SW480 (cell line): ENCODE measurements around the gene DTNB.

Source experiments
- DNase-seq: peaks from one replicate; pipeline ENCODE4 v3.0.0-alpha.2; 2016; ENCODE audit warnings: low spot score

Gene DTNB

GRCh38 chr2:25386971-25387875, 286.2 kb downstream of the DTNB start:
- DNase-seq, result no peak

GRCh38 chr2:25385910-25386309, 287.5 kb downstream of the DTNB start:
- no peak for DNase-seq

- DNase-seq, result no peak
Measured at GRCh38 chr2:25383806-25384205, 289.6 kb downstream of the DTNB start.

DNA sequence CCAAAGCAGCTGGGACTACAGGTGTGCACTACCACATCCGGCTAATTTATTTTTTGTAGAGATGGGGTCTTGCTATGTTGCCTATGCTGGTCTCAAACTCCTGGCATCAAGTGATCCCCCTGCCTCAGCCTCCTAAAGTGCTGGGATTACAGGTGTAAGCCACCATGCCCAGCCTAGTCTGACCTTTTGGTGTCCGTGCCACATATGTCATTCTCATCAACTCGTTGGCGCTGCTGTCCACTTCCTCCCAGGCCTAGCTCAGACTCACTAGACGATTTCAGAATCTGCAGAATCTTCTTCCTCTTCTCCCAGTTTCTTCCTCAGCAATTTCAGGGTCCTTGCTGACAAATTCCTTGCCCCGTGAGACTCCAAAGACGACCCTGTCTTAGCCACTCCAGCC, 291.9 kb downstream of the DTNB start:
- no peak for DNase-seq

DNA sequence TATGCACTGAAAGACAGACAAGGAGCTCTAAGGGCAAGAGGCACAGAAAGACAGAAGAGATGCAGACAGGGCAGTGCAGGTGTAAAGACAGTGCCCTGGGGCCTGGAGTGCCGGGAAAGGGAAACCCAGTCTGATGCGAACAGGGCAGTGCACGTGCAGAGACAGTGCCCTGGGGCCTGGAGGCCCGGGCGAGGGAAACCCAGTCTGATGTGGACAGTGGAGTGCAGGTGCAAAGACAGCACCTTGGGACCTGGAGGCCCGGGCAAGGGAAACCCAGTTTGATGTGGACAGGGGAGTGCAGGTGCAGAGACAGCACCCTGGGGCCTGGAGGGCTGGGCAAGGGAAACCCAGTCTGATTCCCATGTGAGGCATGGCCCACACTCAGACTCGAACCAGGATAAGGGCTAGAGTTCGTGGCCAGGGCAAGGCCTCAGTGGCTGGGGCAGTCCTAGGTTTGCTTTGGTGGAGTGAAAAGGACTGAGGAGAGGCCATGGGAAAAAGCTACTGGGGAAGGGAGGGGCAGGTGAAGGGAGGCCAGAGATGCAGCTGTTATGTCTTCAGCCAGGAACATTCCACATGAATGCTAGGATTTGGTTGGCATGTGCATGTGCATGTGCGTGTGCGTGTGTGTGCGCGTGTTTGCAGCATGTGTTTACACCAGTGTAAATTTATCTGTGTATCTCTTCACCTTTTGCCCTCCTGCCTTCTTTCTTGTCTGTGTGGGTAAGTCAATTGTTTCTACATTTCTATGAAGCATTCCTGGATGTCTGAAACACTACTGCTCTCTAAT, 292.6 kb downstream of the DTNB start:
- DNase-seq, result no peak

- DNase-seq, result no peak
Measured at GRCh38 chr2:25380023-25380422, 293.4 kb downstream of the DTNB start.

- DNase-seq, result no peak
Measured at GRCh38 chr2:25379535-25379934, 293.8 kb downstream of the DTNB start.

DNA sequence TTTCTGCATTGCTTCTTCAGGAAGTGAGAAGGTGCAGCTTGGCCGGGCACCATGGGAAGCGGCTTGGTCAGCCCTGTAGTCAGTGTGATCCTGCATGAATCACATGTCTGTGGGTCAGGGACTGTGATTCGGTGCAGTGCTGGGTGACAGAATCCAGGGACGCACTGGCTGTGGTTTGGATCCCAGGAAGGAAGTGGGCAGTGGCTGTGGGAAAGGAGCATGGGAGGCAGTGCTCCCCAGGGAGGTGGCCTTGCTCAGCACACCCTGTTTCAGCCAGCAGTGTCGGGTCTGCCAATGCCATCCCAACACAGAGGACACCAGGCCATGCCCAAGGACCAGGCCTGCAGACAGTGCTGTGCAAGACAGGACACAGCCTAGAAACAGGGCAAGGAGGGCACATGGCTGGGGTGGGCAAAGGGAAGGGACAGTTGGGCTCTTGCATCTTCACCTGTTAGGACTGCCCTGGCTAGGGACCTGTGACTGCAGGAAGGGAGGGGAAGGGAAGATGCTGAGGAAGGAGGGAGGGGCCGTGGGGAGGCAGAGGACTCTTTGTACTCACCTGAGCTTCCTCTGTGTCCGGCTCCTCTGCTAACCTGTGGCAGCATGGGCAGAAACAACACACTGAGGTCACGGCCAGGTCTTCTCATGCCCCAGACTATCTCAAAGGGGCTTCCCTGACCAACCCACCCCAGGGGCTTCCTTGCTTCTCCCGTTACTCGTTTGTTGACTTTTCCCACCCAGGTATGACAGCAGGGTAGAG, 294.5 kb downstream of the DTNB start:
- DNase-seq, result peak; percentile 69

DNA sequence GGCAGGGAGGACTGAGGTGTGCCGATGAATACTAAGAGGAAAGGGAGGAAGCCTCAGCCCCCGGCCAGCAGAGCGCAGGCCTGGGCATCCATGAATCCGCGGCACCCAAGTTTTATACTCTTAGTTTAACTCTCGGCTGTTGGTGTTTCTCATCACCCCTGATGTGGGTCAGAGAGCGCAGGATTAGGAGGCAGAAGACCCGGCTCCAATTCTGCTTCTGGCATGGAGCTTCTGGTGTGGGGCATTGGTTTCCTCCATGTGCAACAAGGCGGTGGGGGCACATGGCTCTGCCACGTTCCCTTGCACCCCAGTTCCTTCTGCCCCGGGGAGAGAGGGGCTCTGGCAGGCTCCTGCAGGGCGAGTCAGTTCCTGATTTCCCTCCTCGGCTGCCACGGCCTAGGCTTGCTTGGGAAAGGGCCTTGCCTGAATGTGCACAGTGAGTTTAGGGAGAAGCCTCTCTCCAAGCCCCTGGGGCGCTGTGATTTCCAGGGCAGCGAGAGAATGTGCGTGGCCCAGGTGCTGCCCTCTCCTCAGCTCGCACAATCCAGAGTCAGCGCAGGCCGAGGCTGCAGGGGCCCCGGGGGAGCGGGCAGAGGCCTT, 295.5 kb downstream of the DTNB start:
- no peak for DNase-seq

GRCh38 chr2:25376750-25377621, 296.4 kb downstream of the DTNB start:
- DNase-seq, result peak; percentile 88

DNA sequence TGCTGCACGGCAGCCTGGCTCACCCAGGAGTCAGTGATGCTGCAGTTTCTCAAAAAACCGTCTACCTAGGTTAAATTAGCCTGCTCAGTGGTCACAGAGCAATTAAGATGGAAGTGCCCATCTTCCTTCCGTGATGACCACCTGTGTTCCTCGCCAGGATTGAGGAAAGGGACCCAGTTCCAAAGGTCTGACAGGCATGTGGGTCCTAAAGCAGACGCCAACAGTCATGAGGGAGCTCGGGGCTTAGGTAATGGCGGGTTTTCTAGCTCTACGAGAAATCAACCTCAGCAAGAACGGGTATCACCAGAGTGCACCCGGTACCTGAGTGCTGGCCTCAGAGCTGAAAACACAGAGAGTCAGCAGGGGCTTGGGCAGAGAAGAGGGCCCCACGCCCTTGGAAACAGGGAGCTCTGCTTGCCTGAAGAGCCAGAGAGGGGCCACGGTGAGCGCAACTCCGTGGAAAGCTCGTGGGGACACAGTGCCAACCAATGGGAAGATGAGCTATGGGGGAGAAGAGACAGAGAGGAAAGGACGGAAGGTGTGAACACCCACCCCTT, 297.3 kb downstream of the DTNB start:
- DNase-seq, result no peak

- DNase-seq, result no peak
Measured at GRCh38 chr2:25375371-25375988, 297.9 kb downstream of the DTNB start.

DNA sequence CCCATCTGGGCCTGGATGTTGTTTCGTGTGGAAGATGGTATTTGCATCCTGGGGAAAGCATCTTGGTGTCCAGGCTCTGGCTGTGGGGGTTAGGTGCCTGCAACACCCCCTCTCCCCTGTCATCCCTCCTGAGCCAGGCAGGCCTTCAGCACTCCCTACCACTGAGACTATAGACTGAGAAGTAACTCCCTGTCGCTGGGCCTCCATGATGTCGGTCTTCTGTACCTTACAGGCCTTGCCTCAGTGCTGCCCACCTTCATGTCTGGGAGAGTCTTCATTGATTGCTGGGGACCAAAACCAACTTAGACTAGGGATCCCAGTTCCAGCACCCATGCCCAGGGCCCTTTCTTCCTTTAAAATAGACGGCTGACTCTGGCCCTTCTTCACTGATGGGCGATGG, 298.6 kb downstream of the DTNB start:
- no peak for DNase-seq

DNA sequence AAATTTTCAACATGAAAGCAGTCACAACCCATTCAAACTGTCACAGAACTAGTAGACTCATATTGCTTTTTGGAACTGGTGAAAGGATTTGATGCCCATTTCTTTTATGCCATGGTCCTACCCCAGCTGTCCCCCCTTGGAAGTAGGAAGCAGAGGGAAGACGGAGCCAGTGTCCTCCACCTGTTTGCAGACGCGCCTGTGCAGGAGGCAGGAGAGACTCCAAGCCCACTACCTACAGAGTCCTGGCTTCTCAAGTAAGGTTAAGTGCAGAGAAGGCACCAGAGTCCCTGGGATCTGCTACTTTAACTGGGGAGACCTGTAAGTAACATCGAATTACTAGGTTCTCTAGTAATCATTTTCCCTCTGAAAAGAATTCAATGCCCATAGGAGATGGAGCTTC, 299.0 kb downstream of the DTNB start:
- DNase-seq, result no peak

DNA sequence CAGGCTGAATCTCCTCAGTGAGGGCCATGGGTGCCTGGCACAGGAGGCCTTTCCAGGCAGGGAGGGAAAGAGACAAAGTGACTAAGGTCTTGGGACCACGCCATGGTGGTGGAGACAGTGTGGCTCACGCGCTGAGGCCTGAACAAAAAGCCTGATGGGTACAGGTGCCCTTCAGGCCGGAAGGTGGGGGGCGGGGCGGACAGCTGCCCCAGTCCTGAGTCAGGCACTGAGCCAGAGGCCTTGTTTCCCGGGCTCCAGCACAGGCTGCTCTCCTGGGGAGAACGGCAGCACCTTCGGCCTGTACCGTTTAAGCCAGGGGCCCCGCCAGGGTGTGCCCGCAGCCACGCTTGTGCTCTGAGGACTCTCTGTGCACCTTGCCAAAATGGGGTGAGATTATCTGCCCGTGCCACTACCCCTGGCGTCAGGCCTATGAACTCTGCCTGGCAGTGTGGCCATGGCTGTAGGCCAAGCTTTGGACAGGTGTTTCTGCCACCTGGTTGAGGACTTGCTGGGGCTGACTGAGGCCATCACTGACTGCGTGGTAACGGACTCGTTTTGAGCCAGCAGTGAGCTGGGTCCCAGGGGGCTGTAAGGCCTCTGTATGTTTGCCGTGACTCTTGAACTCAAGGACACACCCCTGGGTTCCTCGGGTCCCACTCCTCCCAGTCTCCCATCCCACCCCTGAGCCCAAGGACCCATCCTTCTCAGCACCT, 300.0 kb downstream of the DTNB start:
- DNase-seq, result peak; percentile 41

DNA sequence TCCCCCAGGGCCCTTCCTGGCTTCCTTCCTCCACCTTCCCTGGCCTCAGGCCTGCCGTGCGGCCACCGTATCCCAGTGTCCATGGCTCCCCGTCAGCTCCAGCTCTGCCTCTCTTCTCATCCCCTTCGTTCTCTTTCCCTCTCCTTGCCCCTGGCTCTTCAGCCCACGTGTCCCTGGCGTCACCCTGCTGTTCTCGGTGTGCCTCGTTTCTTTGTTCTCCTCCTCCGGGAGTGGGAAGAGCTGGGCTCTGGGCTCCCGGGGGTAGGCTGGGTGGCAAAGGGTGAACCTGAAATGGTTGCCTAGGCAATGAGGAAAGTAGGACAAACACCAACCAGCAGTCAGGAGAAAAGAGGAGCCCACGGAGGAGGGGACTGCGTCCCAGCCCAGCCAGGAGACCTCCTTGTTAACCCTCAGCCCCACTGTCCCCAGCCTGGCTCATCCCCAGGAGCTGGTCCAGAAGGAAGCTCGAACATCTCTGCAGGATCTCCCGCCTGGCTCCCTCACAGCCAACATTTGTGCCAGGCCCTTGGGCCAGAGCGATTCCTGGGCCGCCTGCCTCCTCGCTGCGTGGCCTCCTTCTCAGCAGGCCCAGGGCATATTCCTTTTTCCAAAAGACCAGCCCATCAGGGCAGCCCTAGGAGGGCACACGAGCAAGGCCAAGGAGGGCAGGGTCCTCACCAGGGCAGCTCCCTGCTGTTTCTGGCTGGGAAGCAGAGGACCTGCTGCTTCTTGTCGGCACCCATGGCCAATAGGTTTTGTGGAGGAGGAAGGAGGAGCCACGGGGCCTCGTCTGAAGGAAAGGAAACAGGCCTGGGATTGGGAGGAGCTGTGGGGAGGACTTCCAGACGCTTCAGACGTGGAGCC, 300.7 kb downstream of the DTNB start:
- no peak for DNase-seq

GRCh38 chr2:25371253-25372241, 301.8 kb downstream of the DTNB start:
- no peak for DNase-seq
